22Rv1 (cell line): ENCODE results near the gene PITX3.

Experiments
- CTCF ChIP-seq: fragments of 450-650 bp; IDR thresholded peaks from 2 replicates; pipeline ENCODE4 v1.5.1; 2017; ENCODE audit warnings: mild to moderate bottlenecking
- ZFX ChIP-seq: fragments of 450-650 bp; IDR thresholded peaks from 2 replicates; pipeline ENCODE4 v1.6.1; 2017; ENCODE audit warnings: antibody characterized with exemption, borderline replicate concordance

- TF ChIP-seq CTCF, result no peak
- TF ChIP-seq ZFX, result no peak
Observed at GRCh38 chr10:102289840-102290239, 48.5 kb upstream of the PITX3 start.
